Type B pancreatic cell (in vitro differentiated cells): ENCODE measurements around the gene LSMEM2. TPM values are rescaled to one million over a fixed set of nuclear protein-coding genes. Genes with fewer than 3 reads are reported as not detected.

Experiments
- DNase-seq: peaks from one replicate; pipeline ENCODE4 v3.0.0; 2021; ENCODE audit warnings: mixed read lengths; ENCODE audit not compliant: unreplicated experiment; ENCODE audit errors: extremely low spot score
- H3K27ac Mint-ChIP-seq: 2 replicates; pipeline ENCODE4 v1.8.0; 2021; ENCODE audit warnings: mild to moderate bottlenecking, mixed read lengths
- H3K27me3 Mint-ChIP-seq: 2 replicates; pipeline ENCODE4 v1.8.0; 2021; ENCODE audit warnings: mixed read lengths
- H3K36me3 Mint-ChIP-seq: 2 replicates; pipeline ENCODE4 v1.8.0; 2021; ENCODE audit warnings: mixed read lengths
- H3K4me1 Mint-ChIP-seq: one replicate; pipeline ENCODE4 v1.8.0; 2021; ENCODE audit warnings: mixed read lengths; ENCODE audit not compliant: unreplicated experiment
- H3K4me3 Mint-ChIP-seq: 2 replicates; pipeline ENCODE4 v1.8.0; 2021; ENCODE audit warnings: mild to moderate bottlenecking, mixed read lengths
- H3K9me3 Mint-ChIP-seq: 2 replicates; pipeline ENCODE4 v1.8.0; 2021; ENCODE audit warnings: mixed read lengths
- total RNA-seq: library from RNA; stranded (reverse); gene quantifications from 2 replicates; pipeline ENCODE4 v1.2.1, GENCODE V29; 2021; ENCODE audit warnings: low replicate concordance
- TF ChIP-seq, protein P1 (sequence below): fragments of 200-600 bp; sonication (generic); conservative IDR thresholded peaks from 2 replicates; pipeline ENCODE4 v1.5.0; 2021; ENCODE audit warnings: antibody characterized with exemption, mild to moderate bottlenecking

Gene LSMEM2
- total RNA-seq, 1 donor from 2014 or later, result not detected

DNA sequence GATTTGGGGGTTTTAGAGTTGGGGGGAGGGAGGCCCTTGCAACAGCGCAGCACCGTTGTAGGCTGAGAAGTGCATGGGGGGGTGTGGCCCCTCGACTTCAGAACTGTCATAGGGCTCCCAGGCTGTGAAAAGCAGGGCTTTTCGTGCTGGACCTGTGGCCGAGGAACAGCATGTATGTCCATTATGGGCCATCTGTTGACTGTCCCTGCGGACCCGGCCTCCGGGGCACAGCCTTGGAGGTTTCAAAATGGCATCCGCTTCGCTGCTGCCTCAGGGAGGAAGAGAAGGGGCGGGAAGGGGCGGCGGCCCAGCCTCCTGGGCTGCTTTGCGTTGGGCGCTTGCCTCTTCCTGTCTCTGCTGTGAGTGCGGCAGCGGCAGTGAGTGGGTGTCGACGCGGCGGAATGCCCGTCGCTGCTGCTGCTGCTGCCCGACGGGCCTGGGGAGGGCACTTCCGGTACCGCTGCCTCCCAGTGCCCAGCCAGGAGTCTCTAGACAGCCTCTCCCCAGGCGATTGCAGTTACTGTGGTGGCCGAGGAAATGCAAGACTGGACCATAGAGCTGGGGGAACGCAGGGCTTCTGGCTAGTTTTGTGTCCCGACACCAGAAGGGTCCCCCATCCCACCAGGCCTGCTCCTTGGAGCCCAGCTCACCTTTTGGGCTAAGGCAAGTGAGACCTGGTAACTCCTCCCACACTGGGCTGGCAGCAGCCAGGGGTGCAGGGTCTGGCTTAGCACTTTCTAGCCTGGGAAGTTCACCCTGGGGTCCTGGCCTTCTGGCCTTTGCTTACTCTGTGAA is 40.9 kb upstream of the LSMEM2 start:
- TF ChIP-seq, protein P1, sequence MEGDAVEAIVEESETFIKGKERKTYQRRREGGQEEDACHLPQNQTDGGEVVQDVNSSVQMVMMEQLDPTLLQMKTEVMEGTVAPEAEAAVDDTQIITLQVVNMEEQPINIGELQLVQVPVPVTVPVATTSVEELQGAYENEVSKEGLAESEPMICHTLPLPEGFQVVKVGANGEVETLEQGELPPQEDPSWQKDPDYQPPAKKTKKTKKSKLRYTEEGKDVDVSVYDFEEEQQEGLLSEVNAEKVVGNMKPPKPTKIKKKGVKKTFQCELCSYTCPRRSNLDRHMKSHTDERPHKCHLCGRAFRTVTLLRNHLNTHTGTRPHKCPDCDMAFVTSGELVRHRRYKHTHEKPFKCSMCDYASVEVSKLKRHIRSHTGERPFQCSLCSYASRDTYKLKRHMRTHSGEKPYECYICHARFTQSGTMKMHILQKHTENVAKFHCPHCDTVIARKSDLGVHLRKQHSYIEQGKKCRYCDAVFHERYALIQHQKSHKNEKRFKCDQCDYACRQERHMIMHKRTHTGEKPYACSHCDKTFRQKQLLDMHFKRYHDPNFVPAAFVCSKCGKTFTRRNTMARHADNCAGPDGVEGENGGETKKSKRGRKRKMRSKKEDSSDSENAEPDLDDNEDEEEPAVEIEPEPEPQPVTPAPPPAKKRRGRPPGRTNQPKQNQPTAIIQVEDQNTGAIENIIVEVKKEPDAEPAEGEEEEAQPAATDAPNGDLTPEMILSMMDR, result no peak
- Mint-ChIP-seq H3K36me3 (peaks cover 4% of the 10 kb centered on the region), H3K4me3 (peak overlapping the region; percentile 99), H3K27me3 (no peaks in the 10 kb centered on the region), H3K27ac (peak overlapping the region; percentile 95), H3K4me1 (peaks cover 48% of the 10 kb centered on the region), H3K9me3 (no peaks in the 10 kb centered on the region)
- DNase-seq, result no peak

DNA sequence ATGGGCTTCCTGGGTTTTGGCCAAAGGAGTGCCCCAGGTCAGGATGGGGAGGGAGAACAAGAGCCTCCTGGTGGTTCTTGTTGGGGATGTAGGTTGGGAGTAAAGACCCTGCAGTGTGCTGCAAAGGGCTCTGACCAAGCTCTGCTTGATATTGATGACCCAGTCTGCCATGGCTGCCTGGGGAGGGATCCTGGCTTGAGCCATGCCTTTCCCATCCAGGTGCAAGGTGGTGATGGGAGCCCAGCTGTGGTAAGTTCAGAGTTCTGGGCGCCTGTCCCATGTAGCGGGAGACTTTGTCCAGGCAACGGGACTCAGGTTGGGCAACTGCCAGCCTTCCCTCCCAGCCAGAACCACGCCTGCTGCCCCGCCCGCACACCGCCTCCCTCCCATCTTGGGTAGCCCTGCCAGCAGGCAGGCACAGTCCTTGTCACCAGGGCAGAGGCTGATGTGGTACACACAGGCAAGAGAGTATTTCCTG is 40.3 kb upstream of the LSMEM2 start:
- Mint-ChIP-seq H3K9me3 (no peaks in the 10 kb centered on the region), H3K36me3 (peaks cover 4% of the 10 kb centered on the region), H3K27me3 (no peaks in the 10 kb centered on the region), H3K4me1 (peaks cover 42% of the 10 kb centered on the region), H3K4me3 (peak overlapping the region; percentile 99), H3K27ac (peak overlapping the region; percentile 54)
- TF ChIP-seq, protein P1, result no peak
- no peak for DNase-seq

- peaks cover 41% of the 10 kb centered on the region for H3K4me1 Mint-ChIP-seq
- TF ChIP-seq, protein P1, result no peak
- no peaks in the 10 kb centered on the region for H3K27me3 Mint-ChIP-seq
- no peak for DNase-seq
- peak overlapping the region; percentile 99 for H3K4me3 Mint-ChIP-seq
- peak overlapping the region; percentile 54 for H3K27ac Mint-ChIP-seq
- no peaks in the 10 kb centered on the region for H3K9me3 Mint-ChIP-seq
- peaks cover 4% of the 10 kb centered on the region for H3K36me3 Mint-ChIP-seq
Observed at GRCh38 chr3:50239649-50240048, 39.2 kb upstream of the LSMEM2 start.

- H3K27me3 Mint-ChIP-seq, result no peaks in the 10 kb centered on the region
- no peaks in the 10 kb centered on the region for H3K9me3 Mint-ChIP-seq
- TF ChIP-seq, protein P1, result no peak
- H3K4me3 Mint-ChIP-seq, result peak overlapping the region; percentile 72
- peak overlapping the region; percentile 86 for H3K27ac Mint-ChIP-seq
- H3K4me1 Mint-ChIP-seq, result peaks cover 43% of the 10 kb centered on the region
- no peak for DNase-seq
- peaks cover 4% of the 10 kb centered on the region for H3K36me3 Mint-ChIP-seq
Observed at GRCh38 chr3:50241163-50241562, 37.7 kb upstream of the LSMEM2 start.

GRCh38 chr3:50241713-50242380 is 37.0 kb upstream of the LSMEM2 start:
- Mint-ChIP-seq H3K36me3 (peaks cover 4% of the 10 kb centered on the region), H3K9me3 (no peaks in the 10 kb centered on the region), H3K27me3 (no peaks in the 10 kb centered on the region), H3K4me1 (peaks cover 45% of the 10 kb centered on the region), H3K27ac (peak overlapping the region; percentile 86), H3K4me3 (no peak overlapping the region)
- no peak for DNase-seq
- TF ChIP-seq, protein P1, result no peak
